ENCODE data around the gene PARS2.

Gene PARS2

GRCh38 chr1:54768093-54768492 is 3.8 kb upstream of the PARS2 start:
- no peak for DNase-seq

DNA sequence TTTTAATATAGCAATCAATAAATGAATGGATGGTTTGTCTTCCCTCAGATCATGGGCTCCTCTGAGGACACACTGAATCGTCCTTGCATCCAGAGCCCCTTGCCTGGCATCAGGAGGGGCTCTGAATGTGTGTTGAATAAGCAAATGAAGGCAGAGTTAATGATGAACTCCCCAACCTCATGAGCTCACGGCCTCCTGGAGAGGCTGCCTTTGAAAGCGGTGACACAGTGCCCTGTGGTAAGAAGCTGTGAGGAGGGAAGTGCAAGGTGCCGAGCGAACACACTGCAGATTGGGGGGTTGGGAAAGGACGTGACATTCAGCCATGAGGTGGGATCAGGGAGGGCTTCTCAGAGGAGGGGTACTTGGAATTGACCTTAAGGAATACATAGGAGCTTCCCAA is 3.2 kb upstream of the PARS2 start:
- DNase-seq, result no peak

GRCh38 chr1:54766726-54767125 is 2.4 kb upstream of the PARS2 start:
- no peak for DNase-seq

- no peak for DNase-seq
Observed at GRCh38 chr1:54764922-54765561, 719 bp upstream of the PARS2 start.

GRCh38 chr1:54763816-54764132 is 549 bp downstream of the PARS2 start:
- peak; percentile 28 for DNase-seq

DNA sequence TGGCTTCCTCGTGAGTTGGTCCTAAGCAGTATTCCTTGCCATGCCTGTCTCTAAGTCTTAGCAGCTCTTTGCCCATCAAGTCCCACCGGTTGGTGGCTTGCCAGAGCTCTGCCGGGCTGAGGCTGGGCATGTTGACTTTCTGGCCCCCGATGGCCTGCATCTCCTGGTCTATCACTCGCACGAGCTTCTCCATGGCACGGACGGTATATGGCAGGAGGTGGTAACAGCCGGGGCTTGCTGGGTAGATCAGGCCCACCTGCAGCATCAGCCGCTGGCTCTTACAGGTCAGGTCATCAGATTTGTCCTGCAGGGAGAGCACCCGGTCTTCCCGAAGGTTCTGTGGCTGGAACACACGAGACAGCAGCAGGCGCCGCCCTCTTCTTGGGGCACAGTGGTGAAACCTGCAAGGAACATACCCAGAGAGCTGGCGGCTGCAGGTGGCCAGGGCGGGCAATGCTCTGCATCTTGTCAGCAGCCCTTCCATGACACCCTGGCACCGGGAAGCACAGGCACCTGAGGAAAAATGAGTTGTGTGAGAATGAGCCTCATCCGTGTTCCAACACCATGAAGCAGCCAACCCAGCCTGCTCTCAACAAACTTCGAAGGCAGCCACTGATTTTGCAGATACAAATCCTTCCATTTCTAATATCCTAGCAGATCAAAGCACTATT is 5.5 kb downstream of the PARS2 start:
- DNase-seq, result no peak

DNA sequence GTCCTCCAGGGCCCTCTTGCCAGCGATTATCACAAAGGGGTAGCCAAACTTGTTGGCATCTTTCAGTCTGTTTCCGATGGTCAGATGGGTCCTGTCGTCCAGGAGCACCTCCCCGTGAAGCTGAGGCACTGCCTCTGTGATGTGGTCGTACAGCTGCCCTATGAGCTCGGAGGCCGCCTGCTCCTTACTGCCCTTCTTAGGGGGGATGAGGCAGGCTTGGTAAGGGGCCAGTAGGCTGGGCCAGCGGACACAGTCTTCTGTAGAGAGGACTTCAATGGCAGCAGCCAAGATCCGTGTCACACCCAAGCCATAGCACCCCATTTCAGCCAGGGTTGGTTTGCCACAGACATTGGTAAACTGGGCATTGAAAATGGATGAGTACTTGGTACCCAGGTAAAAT is 6.5 kb downstream of the PARS2 start:
- DNase-seq, result no peak

DNA sequence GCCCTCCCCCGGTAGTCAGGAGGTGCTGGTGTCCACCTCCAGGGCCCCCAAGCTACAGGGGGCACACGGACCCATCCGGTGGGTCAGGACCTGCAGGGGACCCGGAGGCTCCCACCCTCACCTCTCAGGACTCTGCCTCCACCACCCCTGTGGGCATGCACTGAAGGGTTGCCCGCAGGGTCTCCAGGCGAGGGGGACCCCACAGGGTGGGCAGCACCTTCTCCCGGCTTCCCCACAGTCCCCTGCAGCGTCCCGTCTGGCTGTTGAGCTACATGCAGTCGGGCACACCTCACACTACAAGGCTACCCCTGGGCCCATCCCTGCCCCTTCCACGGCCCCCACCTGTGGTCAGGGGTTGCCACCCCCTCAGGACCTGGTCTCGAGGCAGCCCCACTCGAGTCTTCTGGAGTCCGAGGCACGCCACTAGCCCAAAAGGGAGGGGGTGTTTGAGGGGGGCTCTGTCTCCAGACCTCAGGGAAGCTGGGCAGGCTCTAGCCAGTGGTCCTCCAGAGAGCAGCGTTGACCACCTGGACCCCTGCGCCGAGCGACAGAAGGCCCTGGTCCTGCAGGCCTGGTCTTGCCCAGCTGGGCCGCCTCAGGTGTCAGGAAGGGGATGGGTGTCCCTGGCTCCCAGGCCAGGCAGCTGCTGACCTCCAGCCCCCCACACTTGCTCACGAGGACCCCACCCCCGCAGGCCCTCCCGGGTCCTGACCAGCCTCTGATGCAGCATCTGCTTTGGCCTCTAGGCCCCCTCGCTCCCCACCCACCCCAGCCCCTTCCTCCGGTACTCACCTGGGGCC is 9.6 kb downstream of the PARS2 start:
- DNase-seq, result no peak

GRCh38 chr1:54754045-54754444 is 10.3 kb downstream of the PARS2 start:
- DNase-seq, result no peak

- no peak for DNase-seq
Observed at GRCh38 chr1:54751426-54751825, 12.9 kb downstream of the PARS2 start.

- DNase-seq, result no peak
Observed at GRCh38 chr1:54750596-54750995, 13.7 kb downstream of the PARS2 start.

DNA sequence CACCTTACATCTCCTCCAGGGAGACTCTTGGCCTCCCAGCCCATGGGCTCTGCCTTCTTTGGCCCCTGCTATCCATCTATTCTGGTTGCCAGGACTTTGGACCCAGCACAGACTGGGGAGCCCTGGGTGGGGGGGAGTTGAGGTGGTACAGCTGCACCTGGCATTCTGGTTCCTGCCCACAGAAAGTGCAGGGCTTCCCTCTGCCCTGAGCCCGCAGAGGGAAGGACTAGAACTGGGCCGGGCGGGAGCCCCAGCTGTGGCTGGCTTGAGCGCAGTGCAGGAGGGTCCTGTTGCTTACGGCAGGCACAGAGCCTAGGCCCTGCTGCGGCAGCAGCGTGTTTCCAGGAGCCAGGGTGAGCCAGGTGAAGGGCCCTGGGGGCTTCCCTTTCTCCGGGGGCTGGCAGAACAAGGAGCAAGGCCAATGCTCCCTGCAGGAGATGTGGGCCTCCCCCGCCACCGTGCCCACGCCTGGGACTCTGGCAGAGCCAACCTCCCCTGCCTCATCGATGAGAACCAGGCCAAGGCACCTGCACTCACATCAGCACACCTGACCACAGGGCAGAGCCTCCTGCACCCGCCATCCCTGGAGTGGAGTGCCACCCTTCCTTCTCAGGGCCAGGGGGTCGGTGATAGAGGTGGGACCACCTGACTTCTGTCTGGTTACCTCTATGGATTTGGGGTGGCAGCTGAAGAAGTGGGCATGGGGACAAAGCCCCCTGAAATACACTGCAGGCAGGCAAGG is 16.1 kb downstream of the PARS2 start:
- no peak for DNase-seq

DNA sequence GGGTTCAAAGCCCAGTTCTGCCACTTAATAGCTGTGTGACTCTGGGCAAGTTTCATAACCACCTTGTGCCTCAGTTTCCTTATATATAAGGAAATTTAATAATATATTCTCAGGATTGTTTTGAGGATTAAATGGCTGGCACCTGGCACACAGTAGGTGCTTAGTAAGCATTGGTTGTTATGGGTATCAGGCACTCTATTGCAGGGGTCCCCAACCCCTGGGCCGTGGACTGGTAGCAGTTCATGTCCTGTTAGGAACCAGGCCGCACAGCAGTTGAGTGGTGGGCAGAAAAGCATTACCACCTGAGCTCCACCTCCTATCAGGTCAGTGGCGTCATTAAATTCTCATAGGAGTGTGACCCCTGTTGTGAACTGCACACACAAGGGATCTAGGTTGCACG is 18.5 kb downstream of the PARS2 start:
- no peak for DNase-seq

GRCh38 chr1:54745274-54745673 is 19.0 kb downstream of the PARS2 start:
- DNase-seq, result no peak

DNA sequence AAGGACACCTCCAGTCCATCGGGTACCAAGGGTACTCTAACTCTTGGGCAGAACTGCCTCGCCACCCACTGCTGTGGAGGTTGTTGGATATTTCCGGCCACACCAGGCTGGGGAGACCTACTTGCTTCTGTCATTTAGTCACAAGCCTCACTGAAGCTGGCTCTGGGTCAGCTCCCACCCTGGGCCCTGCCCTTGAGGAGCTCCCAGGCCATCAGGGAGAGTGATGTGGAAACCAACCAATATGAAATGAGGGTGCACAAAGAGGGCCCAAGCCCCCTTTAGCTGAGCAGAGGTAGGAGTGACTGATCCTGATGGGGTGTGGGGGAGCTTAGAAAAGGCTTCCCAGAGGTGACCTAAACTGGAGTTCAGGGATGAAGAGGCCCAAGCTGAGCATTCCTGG is 19.6 kb downstream of the PARS2 start:
- no peak for DNase-seq

GRCh38 chr1:54743416-54744226 is 20.7 kb downstream of the PARS2 start:
- DNase-seq, result no peak

DNA sequence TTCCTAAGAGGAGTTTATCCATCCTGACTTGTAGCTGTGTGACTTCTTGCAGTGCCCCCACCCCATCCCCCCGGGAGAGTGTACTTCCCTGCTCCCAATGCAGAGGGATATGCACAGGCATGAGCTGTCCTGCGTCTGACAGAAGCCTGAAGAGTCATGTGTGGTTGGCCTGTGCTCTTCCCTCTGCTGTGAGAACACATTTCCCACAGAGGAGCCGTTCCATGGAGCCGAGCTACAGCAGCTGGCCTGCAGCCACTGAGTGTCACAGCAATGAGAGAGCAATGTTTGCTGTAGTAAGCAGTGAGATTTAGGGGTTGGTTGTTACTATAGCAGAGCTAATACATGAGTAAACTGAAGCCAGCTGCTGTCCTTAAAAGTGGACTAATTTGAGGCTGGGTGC is 22.0 kb downstream of the PARS2 start:
- no peak for DNase-seq

DNA sequence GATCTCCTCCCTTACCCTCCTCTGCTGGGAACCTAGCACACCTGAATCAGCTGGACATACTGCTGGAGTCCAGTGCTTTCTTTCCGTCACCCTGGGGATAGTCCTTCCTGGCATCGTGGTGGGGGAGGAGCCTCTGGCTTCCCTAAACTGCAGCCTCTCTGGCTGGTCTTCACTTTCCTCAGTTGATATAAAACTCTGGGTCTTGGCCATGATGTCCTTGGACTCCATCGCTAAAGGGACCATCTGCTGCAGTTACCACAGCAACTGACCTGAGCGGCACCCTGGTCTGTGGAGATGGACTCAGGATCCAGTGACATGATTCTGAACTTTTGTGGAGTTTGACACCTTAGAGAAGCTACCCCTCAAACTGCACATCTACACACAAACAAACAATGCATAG is 22.8 kb downstream of the PARS2 start:
- no peak for DNase-seq

DNA sequence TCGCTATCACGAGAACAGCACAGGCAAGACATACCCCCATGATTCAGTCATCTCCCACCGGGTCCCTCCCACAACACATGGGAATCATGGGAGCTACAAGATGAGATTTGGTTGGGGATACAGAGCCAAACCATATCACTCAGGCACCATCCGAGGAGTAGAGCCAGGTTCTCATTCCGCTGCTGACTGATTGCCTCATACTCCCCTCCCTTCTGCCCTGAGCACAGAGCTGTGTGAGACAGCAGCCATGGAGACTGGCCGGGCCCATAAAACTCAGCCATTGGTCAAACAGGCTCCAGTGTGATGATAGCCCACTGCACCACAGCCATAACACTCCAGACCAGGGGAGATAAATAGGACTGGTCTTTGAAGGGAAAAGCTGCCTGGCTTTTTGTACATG is 26.1 kb downstream of the PARS2 start:
- DNase-seq, result no peak

- no peak for DNase-seq
Observed at GRCh38 chr1:54736685-54737084, 27.6 kb downstream of the PARS2 start.

GRCh38 chr1:54728027-54728426 is 36.3 kb downstream of the PARS2 start:
- no peak for DNase-seq

GRCh38 chr1:54724771-54725170 is 39.6 kb downstream of the PARS2 start:
- DNase-seq, result no peak

DNA sequence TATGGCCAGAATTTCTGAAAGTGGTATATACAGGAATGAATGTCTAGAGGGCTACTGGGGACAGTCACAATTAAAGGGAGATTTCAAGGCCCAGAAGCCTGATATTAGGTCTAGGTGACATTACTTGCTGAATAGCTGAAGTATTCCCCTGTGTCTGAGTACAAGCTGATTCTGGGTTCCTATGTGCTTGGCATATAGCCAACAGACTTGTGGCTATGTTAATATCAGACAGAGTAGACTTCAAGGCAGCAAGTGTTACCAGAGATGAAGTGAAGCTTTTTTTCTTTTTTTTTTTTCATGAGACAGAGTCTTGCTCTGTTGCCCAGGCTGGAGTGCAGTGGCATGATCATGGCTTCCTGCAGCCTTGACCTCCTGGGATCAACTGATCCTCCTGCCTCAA is 40.3 kb downstream of the PARS2 start:
- DNase-seq, result no peak
